ENCODE measurements around the gene EXOC4.
A peak's percentile ranks its signal among the peaks of the same experiment; 100 is the strongest.

The EXOC4 gene

GRCh38 chr7:133705596-133705995 is 452.7 kb downstream of the EXOC4 start:
- peak; percentile 99 for ATAC-seq (ENCODE audit: low read depth)

GRCh38 chr7:133706016-133706415 is 453.1 kb downstream of the EXOC4 start:
- H3K27ac ChIP-seq (ENCODE audit: poor library complexity, severe bottlenecking) = peak overlapping the region; percentile 89

More at GRCh38 chr7:133705596-133705995, 452.7 kb downstream of the EXOC4 start:
- no peak for TF ChIP-seq CTCF (IDR thresholded peaks at IDR 0.05; ENCODE audit: poor library complexity, severe bottlenecking)
- DNase-seq (ENCODE audit: low spot score) = no peak
- Histone ChIP-seq H3K9me3 (ENCODE audit: severe bottlenecking) (no peaks in the 10 kb centered on the region), H3K36me3 (ENCODE audit: low read depth) (0 out of 2 replicates have a peak, but pooled peaks cover 4% of the 10 kb centered on the region), H3K4me3 (ENCODE audit: severe bottlenecking) (no peak overlapping the region), H3K27me3 (ENCODE audit: insufficient read depth, poor library complexity, severe bottlenecking) (no peaks in the 10 kb centered on the region), H3K4me1 (ENCODE audit: insufficient read depth, poor library complexity, severe bottlenecking) (peaks cover 31% of the 10 kb centered on the region), H3K27ac (ENCODE audit: poor library complexity, severe bottlenecking) (peak overlapping the region; percentile 89)

GRCh38 chr7:133709036-133709880 is 456.4 kb downstream of the EXOC4 start:
- Histone ChIP-seq H3K27ac (ENCODE audit: poor library complexity, severe bottlenecking) (no peak overlapping the region), H3K4me3 (ENCODE audit: severe bottlenecking) (no peak overlapping the region), H3K4me1 (ENCODE audit: insufficient read depth, poor library complexity, severe bottlenecking) (peaks cover 29% of the 10 kb centered on the region), H3K9me3 (ENCODE audit: severe bottlenecking) (no peaks in the 10 kb centered on the region), H3K36me3 (ENCODE audit: low read depth) (0 out of 2 replicates have a peak, but pooled peaks cover 4% of the 10 kb centered on the region), H3K27me3 (ENCODE audit: insufficient read depth, poor library complexity, severe bottlenecking) (no peaks in the 10 kb centered on the region)
- no peak for DNase-seq (ENCODE audit: low spot score)
- ATAC-seq (ENCODE audit: low read depth) = no peak
- TF ChIP-seq CTCF (IDR thresholded peaks at IDR 0.05; ENCODE audit: poor library complexity, severe bottlenecking) = no peak

More at GRCh38 chr7:133706016-133706415, 453.1 kb downstream of the EXOC4 start:
- ATAC-seq (ENCODE audit: low read depth) (no peak), DNase-seq (ENCODE audit: low spot score) (no peak)
- Histone ChIP-seq H3K4me3 (ENCODE audit: severe bottlenecking) (no peak overlapping the region), H3K9me3 (ENCODE audit: severe bottlenecking) (no peaks in the 10 kb centered on the region), H3K27me3 (ENCODE audit: insufficient read depth, poor library complexity, severe bottlenecking) (no peaks in the 10 kb centered on the region), H3K36me3 (ENCODE audit: low read depth) (0 out of 2 replicates have a peak, but pooled peaks cover 4% of the 10 kb centered on the region), H3K4me1 (ENCODE audit: insufficient read depth, poor library complexity, severe bottlenecking) (peaks cover 31% of the 10 kb centered on the region)
- no peak for TF ChIP-seq CTCF (IDR thresholded peaks at IDR 0.05; ENCODE audit: poor library complexity, severe bottlenecking)

GRCh38 chr7:133712544-133712943 is 459.7 kb downstream of the EXOC4 start:
- Histone ChIP-seq H3K4me1 (ENCODE audit: insufficient read depth, poor library complexity, severe bottlenecking) (peaks cover 7% of the 10 kb centered on the region), H3K4me3 (ENCODE audit: severe bottlenecking) (no peak overlapping the region), H3K9me3 (ENCODE audit: severe bottlenecking) (no peaks in the 10 kb centered on the region), H3K36me3 (ENCODE audit: low read depth) (no peaks in the 10 kb centered on the region), H3K27ac (ENCODE audit: poor library complexity, severe bottlenecking) (no peak overlapping the region), H3K27me3 (ENCODE audit: insufficient read depth, poor library complexity, severe bottlenecking) (no peaks in the 10 kb centered on the region)
- no peak for TF ChIP-seq CTCF (IDR thresholded peaks at IDR 0.05; ENCODE audit: poor library complexity, severe bottlenecking)
- ATAC-seq (ENCODE audit: low read depth) (no peak), DNase-seq (ENCODE audit: low spot score) (no peak)

GRCh38 chr7:133714654-133715053 is 461.8 kb downstream of the EXOC4 start:
- no peak for DNase-seq (ENCODE audit: low spot score)
- no peak for TF ChIP-seq CTCF (IDR thresholded peaks at IDR 0.05; ENCODE audit: poor library complexity, severe bottlenecking)
- Histone ChIP-seq H3K36me3 (ENCODE audit: low read depth) (no peaks in the 10 kb centered on the region), H3K27ac (ENCODE audit: poor library complexity, severe bottlenecking) (no peak overlapping the region), H3K9me3 (ENCODE audit: severe bottlenecking) (no peaks in the 10 kb centered on the region), H3K27me3 (ENCODE audit: insufficient read depth, poor library complexity, severe bottlenecking) (no peaks in the 10 kb centered on the region), H3K4me3 (ENCODE audit: severe bottlenecking) (no peak overlapping the region), H3K4me1 (ENCODE audit: insufficient read depth, poor library complexity, severe bottlenecking) (no peaks in the 10 kb centered on the region)
- no peak for ATAC-seq (ENCODE audit: low read depth)

Measured in RWPE2 (cell line).